Stimulated activated naive CD8-positive, alpha-beta T cell treated with anti-CD3 and anti-CD28 coated beads, Interleukin-15, Interleukin-2, amounts not matched to agents 100 ng/mL and 50 ng/mL, for 24 hours (primary cell): ENCODE results near the gene CYP19A1.

Experiments used
- H3K27ac Mint-ChIP-seq: one replicate; pipeline ENCODE4 v1.8.0; 2021; ENCODE audit warnings: mild to moderate bottlenecking, mixed read lengths
- H3K27me3 Mint-ChIP-seq: one replicate; pipeline ENCODE4 v1.8.0; 2021; ENCODE audit warnings: mixed read lengths
- H3K36me3 Mint-ChIP-seq: one replicate; pipeline ENCODE4 v1.8.0; 2021; ENCODE audit warnings: low read depth, mixed read lengths
- H3K4me1 Mint-ChIP-seq: one replicate; pipeline ENCODE4 v1.8.0; 2021; ENCODE audit warnings: low read depth, mixed read lengths
- H3K4me3 Mint-ChIP-seq: one replicate; pipeline ENCODE4 v1.8.0; 2021; ENCODE audit warnings: mild to moderate bottlenecking, mixed read lengths
- H3K9me3 Mint-ChIP-seq: one replicate; pipeline ENCODE4 v1.8.0; 2021; ENCODE audit warnings: mixed read lengths

Gene CYP19A1

DNA sequence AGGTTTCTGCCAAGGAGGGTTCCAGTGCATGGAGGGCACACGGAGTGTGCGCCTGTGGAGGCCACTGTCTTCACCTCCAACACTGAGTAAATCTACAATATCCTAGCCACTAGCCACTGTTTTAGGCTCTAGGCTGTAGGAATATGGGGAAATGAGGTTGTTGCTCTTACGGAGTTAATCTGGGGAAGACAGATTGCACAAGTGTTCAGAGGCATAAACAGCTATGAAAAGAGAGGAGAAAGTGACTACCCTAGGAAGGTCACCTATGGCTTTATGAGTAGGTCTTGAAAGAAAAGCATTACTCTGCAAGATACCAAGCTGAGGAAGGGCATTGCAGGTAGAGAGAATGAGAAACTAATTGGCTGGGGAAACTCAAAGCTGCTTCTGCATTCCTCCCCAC, 85.7 kb downstream of the CYP19A1 start:
- Mint-ChIP-seq H3K27ac (no peak overlapping the region), H3K9me3 (no peaks in the 10 kb centered on the region), H3K36me3 (no peaks in the 10 kb centered on the region), H3K27me3 (peaks cover 25% of the 10 kb centered on the region), H3K4me1 (no peaks in the 10 kb centered on the region), H3K4me3 (no peak overlapping the region)

DNA sequence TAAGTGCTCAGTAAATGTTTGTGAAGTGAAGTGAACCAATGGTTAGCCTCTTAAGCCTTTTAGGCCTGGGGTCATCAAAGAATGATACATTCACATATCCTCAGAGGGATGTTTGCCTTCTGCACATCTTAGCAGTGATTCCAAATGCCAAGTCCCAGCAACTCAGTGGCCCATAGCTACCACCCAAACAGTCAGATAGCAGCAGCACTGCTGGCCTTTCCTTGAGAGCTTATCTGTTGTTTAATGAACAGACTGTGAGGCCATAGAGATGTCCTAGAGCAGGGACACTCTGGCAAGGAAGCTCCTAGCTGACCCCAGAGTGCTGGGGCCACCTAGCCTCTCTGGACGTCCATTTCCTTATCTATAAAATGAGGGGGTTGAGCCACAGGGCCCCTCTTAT, 86.8 kb downstream of the CYP19A1 start:
- Mint-ChIP-seq H3K4me1 (no peaks in the 10 kb centered on the region), H3K27ac (no peak overlapping the region), H3K9me3 (no peaks in the 10 kb centered on the region), H3K27me3 (peaks cover 28% of the 10 kb centered on the region), H3K4me3 (no peak overlapping the region), H3K36me3 (no peaks in the 10 kb centered on the region)

DNA sequence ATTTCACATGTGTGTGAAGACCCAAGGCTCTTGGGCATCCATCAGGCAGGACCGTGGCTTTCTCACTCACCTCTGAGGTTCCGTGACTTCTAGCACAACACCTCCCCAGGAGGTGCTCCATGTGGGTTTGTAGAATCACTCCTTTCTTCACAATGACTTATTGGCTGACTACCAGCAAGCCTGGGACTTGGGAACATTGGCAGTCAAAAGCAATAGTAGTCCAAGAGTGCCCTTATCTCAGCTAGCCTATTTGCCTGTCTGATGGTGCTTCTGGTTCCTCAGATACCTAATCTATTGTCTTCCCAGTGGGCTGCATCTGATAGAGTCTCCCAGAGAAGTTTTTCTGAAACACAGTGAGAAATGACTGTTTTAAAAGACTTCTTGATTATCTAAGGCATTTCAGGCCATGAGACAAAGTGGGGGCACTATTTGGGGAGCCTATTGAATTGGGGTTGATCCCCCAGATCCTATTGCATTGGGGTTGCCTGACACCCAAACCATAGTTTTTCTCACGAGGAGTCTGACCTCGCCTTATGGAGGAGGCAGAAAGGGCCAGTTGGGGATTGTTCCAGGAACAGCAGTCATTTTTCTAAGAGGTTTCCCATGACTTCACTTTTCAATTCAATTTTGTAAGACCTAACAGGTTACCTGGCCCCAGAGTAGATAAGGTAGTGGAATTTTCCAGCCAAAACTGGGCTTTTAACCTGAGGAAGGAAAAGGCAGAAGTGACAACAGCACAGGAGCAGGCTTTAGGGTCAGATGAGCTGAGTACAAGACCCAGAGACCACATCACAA, 88.0 kb downstream of the CYP19A1 start:
- H3K4me1 Mint-ChIP-seq: no peaks in the 10 kb centered on the region
- H3K9me3 Mint-ChIP-seq: no peaks in the 10 kb centered on the region
- peaks cover 28% of the 10 kb centered on the region for H3K27me3 Mint-ChIP-seq

DNA sequence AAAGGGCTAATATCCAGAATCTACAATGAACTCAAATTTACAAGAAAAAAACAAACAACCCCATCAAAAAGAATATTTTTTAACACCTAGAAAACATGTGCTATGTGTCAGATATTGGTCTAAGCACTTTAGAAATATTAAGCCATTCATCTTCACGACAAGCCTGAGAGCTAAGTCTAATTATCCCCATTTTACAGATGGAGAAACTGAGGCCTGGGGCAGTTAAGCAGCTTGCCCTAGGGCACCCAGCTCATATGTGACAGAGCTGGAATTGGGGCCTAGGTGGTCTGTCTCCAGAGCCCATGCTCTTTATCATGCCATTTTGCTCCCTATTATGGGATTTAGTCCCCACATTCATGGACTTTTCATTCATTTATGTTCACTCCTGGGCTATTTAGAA, 92.8 kb downstream of the CYP19A1 start:
- H3K4me3 Mint-ChIP-seq: no peak overlapping the region
- H3K9me3 Mint-ChIP-seq: no peaks in the 10 kb centered on the region
- peaks cover 31% of the 10 kb centered on the region for H3K27me3 Mint-ChIP-seq
- no peaks in the 10 kb centered on the region for H3K36me3 Mint-ChIP-seq
- peaks cover 11% of the 10 kb centered on the region for H3K4me1 Mint-ChIP-seq
- H3K27ac Mint-ChIP-seq: no peak overlapping the region

More for the DNA sequence above, 88.0 kb downstream of the CYP19A1 start:
- no peaks in the 10 kb centered on the region for H3K36me3 Mint-ChIP-seq
- H3K4me3 Mint-ChIP-seq: no peak overlapping the region
- H3K27ac Mint-ChIP-seq: no peak overlapping the region

DNA sequence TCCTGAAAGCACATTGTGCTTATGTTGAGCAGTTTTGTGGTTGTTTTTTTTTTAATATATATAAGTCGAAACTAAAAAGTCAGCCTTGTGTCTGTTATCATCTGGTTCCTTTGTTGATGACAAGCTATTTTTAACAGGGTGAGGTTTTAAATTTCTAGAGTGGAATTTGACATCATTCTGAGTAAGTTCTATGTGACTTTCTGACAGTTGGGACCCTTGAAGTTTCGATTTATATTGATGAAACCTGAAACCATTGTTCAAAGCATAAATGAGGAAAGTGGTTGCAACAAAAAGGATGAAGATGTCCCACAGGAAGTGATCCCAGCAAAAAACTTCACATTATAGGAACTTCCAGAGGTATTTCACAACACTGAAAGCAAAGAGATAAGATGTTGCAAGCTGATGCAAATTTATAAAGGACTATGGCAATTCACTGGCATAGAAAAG, 94.0 kb downstream of the CYP19A1 start:
- H3K27ac Mint-ChIP-seq: no peak overlapping the region
- H3K9me3 Mint-ChIP-seq: no peaks in the 10 kb centered on the region
- no peaks in the 10 kb centered on the region for H3K36me3 Mint-ChIP-seq
- H3K4me1 Mint-ChIP-seq: peaks cover 11% of the 10 kb centered on the region
- H3K4me3 Mint-ChIP-seq: no peak overlapping the region
- peaks cover 32% of the 10 kb centered on the region for H3K27me3 Mint-ChIP-seq

DNA sequence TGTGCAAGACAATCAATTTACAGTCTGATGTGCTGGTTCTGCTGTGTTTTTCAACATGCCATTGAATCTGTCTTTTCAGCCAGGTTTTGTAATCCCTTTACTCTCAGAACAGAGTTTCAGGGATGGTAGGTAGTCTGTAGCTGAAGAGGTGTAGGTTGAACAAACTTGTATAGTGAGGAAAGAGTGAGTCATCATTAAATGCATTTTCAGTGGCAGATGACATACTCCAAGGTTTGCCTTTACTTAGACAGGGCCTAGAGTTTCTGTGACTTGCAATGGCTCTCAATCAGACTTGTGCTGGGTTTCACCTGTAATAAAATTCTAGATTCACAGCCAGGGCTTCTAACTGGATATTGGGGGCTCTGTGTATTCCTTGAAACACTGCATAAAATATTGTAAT, 94.6 kb downstream of the CYP19A1 start:
- Mint-ChIP-seq H3K4me3 (no peak overlapping the region), H3K36me3 (no peaks in the 10 kb centered on the region), H3K9me3 (no peaks in the 10 kb centered on the region), H3K27me3 (peaks cover 32% of the 10 kb centered on the region), H3K27ac (no peak overlapping the region), H3K4me1 (peaks cover 11% of the 10 kb centered on the region)

DNA sequence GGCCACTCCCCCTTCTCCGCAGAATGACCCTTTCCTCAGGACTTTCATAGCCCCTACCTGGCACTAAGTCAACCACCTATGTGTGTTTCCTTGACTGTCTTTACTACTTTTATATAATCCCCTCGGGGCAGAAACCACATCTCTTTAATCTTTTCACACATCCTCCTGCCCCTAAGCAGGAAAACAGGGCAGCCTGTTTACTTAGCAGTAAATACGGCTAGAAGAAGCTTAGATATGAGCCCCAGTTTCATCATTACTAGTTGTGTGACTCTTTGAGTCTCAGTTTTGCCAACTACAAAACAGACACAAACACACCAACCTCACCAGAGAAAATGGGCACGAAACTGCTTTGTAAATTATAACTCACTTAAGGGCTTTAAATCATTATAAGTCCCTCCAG, 98.3 kb downstream of the CYP19A1 start:
- Mint-ChIP-seq H3K9me3 (no peaks in the 10 kb centered on the region), H3K27me3 (peaks cover 44% of the 10 kb centered on the region), H3K36me3 (no peaks in the 10 kb centered on the region), H3K27ac (no peak overlapping the region), H3K4me1 (peaks cover 11% of the 10 kb centered on the region), H3K4me3 (no peak overlapping the region)

DNA sequence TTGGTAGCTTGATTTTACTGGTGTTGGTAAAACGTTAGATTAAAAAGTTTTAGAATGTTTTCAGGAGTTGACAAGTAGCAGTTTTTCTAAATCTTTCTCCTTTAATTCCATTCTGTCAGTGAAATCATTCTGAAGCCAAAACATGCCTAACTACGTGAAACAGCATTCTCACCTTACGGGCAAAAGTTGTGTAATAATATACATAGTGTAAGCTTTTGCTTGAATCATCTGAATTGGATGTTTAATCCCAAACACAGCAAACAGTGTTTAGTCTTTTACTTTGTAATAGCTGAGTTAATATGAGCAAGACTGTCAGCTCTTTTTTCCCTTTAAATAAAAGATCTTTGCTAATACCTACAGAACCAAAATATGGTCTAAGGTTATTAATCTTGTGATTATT, 100.6 kb downstream of the CYP19A1 start:
- Mint-ChIP-seq H3K9me3 (no peaks in the 10 kb centered on the region), H3K4me1 (no peaks in the 10 kb centered on the region), H3K27ac (no peak overlapping the region), H3K27me3 (peaks cover 54% of the 10 kb centered on the region), H3K4me3 (no peak overlapping the region), H3K36me3 (no peaks in the 10 kb centered on the region)

DNA sequence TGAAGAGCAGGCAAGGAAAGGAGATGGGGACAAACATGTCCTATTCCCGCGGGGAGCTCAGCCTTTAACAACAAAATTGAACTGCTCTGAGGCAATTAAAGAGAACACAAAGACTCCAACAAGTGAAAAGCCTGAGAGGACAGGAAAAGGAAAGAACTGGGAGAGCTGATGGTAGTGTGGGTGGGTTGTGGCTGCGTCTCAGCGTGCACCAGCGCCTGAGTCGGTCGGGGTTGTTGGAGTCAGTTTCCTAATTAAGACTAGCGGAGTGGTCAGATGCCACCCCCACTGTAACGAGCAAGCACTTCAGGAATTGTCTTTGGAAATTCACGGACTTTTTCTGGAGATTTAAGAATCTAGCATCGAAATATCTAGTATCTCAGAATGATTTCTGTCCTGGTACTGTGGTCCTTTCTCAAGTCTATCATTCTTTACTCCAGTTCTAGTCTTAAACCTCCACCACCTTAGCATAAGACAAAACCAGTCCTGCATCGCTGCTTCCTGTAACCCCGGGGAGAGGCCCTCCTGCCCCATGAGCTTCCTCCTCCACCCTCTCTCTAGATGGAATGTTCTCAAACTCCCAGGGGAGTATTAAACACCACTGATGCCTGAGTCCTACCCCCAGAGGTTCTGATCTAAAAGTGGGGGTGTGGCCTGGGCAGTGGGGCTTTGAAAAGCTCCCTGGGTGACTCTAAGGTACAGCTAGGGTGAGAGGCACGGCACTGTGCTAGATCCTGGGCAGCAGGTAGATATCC, 104.0 kb downstream of the CYP19A1 start:
- no peak overlapping the region for H3K4me3 Mint-ChIP-seq
- no peaks in the 10 kb centered on the region for H3K4me1 Mint-ChIP-seq
- no peaks in the 10 kb centered on the region for H3K9me3 Mint-ChIP-seq
- no peak overlapping the region for H3K27ac Mint-ChIP-seq
- H3K36me3 Mint-ChIP-seq: no peaks in the 10 kb centered on the region
- peaks cover 30% of the 10 kb centered on the region for H3K27me3 Mint-ChIP-seq

DNA sequence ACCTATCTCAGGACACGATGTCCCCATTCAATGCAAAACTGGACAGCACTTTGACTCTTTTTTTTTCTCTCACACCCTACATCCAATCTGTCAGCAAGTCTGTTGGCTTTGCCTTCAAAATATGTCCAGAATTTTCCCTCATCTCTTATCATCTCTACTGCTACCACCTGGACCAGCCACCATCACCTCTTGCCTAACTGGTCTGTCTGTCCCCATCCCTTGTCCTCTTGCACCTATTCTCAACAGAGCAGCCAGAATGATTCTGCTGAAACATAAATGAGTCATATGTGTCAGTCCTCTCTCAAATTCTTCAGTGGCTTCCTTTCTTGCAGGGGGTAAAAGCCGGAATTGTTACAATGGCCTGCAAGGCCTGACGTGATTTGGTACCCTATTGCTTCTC, 105.8 kb downstream of the CYP19A1 start:
- Mint-ChIP-seq H3K4me3 (no peak overlapping the region), H3K27ac (no peak overlapping the region), H3K36me3 (no peaks in the 10 kb centered on the region), H3K4me1 (peaks cover 7% of the 10 kb centered on the region), H3K9me3 (no peaks in the 10 kb centered on the region), H3K27me3 (peaks cover 31% of the 10 kb centered on the region)

DNA sequence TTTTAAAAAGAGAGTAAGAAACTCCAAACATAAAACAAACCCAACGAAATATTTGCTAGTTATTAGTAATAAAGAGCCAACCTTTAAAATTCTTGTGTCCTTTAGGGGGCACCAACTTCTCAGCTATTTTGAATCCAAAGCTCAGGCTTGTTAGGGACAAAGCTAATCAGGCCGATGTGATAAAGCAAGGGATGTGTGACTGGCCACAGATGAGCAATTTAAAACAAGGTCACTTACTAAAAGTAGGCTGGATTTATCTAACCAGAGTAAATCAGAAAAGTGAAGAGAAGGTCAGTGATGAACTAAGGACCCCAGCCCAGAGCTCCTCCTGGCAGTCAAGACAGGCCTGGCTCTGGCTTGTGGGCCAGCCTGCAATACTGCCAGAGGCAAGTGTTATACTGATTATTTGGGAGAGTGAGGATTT, 108.5 kb downstream of the CYP19A1 start:
- no peaks in the 10 kb centered on the region for H3K36me3 Mint-ChIP-seq
- H3K4me3 Mint-ChIP-seq: no peak overlapping the region
- peaks cover 7% of the 10 kb centered on the region for H3K4me1 Mint-ChIP-seq
- peaks cover 24% of the 10 kb centered on the region for H3K27me3 Mint-ChIP-seq
- H3K27ac Mint-ChIP-seq: no peak overlapping the region
- H3K9me3 Mint-ChIP-seq: no peaks in the 10 kb centered on the region

DNA sequence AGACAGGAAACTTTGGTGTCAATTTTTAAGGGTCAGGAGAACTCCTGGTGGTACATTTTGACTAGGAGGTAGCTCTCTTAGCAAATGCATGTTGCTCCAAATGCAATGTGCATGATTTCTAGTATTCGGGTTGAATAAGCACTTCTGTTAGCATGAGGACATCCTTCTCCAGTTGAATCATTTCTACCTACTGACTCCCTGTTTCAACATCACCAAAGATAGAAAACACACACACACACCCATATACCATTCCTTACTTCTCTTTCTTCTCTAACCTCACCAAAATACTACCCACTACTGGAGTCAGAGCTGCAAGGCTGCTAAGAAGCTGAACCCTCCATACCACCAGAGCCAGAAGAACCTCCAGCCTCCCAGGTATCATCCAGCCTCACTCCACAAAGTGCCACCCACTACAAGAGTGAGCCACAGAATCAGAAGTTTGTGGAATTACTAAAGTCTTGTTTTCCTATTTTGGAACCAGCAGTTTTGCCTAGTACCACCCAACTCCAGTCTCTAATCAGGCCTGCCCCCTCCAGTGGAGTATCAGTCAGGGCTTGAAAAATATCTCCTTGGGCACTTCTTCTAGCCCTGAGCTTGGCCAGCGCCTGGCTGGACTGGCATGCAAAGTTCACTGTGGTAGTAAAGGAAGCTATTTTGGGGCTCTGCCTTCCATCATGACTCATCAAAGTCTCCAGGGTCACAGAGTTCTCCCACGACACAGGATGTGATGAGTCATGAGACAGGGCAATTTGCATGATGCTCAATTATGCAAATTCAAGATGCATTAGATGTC, 110.3 kb downstream of the CYP19A1 start:
- Mint-ChIP-seq H3K27me3 (peaks cover 20% of the 10 kb centered on the region), H3K36me3 (no peaks in the 10 kb centered on the region), H3K4me3 (no peak overlapping the region), H3K9me3 (no peaks in the 10 kb centered on the region), H3K27ac (no peak overlapping the region), H3K4me1 (peaks cover 7% of the 10 kb centered on the region)

DNA sequence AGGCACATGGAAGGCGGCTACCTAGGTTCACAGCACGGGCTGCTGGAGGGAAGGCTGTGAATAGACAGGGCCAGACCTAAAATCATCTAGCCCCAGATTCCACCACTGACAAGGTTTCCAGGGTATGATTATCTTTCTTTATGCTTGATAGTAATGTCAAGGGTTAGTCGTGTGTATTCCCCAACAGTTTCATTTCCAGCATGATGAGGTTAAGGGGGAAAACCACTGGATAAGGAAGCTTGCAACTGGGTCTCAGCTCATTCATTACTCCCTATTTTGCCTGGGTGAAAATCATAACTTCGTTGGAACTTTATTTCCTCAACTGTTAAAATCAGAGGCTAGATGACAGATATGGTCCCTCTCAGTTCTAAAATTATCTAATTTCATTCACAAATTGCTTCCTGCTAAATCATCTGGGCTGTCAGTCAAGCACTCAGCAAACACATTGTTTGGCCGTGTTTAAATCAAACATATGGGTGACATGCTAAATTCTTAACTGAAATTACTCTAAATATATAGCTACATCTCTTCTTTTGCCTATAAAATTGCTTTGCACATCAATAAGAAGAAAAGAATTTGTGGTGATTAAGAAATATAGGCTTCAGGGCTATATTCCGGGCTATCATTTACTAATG, 111.7 kb downstream of the CYP19A1 start:
- H3K27ac Mint-ChIP-seq: no peak overlapping the region

DNA sequence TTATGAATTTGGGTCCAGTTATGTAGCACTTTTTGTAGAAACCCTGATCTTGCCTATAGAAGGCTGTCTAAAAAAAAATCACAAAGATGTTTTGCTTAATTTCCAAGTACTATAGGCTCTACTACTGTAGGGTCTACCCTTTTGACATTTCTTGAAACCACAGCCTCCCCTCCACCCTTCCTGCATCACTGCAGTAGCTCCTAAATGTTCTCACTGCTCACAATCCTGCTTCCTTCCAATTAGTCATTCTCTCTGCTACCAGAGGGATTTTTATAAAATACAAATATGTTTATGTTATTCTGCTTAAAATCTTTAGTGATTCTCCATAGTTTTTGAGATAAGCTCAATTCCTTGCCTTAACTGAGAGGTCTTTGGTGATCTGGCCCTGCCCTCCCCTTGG, 114.0 kb downstream of the CYP19A1 start:
- H3K27ac Mint-ChIP-seq: no peak overlapping the region

More for the DNA sequence above, 111.7 kb downstream of the CYP19A1 start:
- Mint-ChIP-seq H3K4me1 (peaks cover 7% of the 10 kb centered on the region), H3K4me3 (no peak overlapping the region), H3K9me3 (no peaks in the 10 kb centered on the region), H3K27me3 (peaks cover 25% of the 10 kb centered on the region), H3K36me3 (no peaks in the 10 kb centered on the region)

More for the DNA sequence above, 114.0 kb downstream of the CYP19A1 start:
- Mint-ChIP-seq H3K9me3 (no peaks in the 10 kb centered on the region), H3K27me3 (peaks cover 30% of the 10 kb centered on the region), H3K4me3 (no peak overlapping the region), H3K4me1 (peaks cover 7% of the 10 kb centered on the region), H3K36me3 (no peaks in the 10 kb centered on the region)
